ENCODE data around the gene PCNX2. TPM values are rescaled to one million over a fixed set of nuclear protein-coding genes. Genes with fewer than 3 reads are reported as not detected.

The PCNX2 gene
- total RNA-seq, 1 experiment from 2014 or later = 63.4 TPM

DNA sequence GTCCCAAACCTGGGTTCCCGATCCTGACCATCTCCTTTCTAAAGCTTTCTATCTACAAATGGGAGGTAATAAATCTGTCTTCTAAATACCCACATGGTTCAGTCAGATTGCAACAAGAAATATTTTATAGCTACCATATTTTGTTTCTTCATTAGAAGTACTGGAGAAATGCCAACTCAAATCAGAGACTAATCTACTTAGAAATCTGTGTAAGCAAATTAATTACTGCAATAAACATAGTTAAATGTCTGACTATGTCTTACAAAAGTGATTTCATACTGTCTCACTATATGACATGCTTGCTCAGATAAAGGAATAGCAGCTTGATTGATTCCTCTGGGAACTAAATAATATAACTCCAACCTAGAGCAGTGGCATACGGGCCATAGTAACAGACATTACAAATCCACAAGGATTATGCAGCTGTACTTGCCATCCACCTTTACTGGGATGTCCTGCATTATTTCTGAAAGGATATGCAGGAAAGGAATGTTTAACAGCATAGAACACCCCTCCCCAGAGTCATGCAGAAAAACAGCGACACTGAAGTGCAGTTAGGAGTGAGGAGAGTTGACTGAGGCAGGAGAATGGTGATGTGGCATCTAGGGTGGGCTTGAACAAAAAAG, 80.3 kb downstream of the PCNX2 start:
- TF ChIP-seq, protein P1, sequence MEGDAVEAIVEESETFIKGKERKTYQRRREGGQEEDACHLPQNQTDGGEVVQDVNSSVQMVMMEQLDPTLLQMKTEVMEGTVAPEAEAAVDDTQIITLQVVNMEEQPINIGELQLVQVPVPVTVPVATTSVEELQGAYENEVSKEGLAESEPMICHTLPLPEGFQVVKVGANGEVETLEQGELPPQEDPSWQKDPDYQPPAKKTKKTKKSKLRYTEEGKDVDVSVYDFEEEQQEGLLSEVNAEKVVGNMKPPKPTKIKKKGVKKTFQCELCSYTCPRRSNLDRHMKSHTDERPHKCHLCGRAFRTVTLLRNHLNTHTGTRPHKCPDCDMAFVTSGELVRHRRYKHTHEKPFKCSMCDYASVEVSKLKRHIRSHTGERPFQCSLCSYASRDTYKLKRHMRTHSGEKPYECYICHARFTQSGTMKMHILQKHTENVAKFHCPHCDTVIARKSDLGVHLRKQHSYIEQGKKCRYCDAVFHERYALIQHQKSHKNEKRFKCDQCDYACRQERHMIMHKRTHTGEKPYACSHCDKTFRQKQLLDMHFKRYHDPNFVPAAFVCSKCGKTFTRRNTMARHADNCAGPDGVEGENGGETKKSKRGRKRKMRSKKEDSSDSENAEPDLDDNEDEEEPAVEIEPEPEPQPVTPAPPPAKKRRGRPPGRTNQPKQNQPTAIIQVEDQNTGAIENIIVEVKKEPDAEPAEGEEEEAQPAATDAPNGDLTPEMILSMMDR (IDR thresholded peaks at IDR 0.05; ENCODE audit: unreplicated experiment) = no peak
- Mint-ChIP-seq H3K36me3 (ENCODE audit: insufficient read depth, unreplicated experiment) (peaks cover 9% of the 10 kb centered on the region), H3K27me3 (ENCODE audit: unreplicated experiment) (no peaks in the 10 kb centered on the region), H3K4me3 (ENCODE audit: low read depth, unreplicated experiment) (no peak overlapping the region), H3K4me1 (ENCODE audit: low read depth, unreplicated experiment) (no peaks in the 10 kb centered on the region), H3K9me3 (ENCODE audit: low read depth, unreplicated experiment) (no peaks in the 10 kb centered on the region), H3K27ac (ENCODE audit: unreplicated experiment) (no peak overlapping the region)
- no peak for DNase-seq
- CTCF ChIA-PET = no interaction called here
- BruUV-seq (replicated peaks) = no TSS peak
- intact Hi-C loops (cut with micrococcal nuclease; ENCODE audit: unreplicated experiment) = no loop called here

DNA sequence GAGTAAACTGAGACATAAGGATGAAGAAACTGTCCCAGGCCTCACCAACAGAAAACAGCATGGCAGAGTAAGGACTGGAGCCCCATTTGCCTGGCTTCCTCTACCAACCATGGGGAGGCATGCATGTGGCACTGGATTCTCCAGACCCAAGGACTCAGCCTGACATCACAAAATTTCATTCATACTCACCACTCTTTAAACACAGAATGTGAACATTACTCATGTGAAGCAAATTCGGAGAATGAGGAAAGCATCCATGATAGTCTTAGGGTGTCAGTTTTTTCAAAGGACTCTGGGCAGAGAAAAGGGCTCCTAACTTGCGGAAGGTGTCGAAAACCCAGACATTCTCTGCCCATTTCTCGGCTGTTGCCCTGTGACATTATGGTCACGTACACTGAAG, 83.9 kb downstream of the PCNX2 start:
- TF ChIP-seq, protein P1 (IDR thresholded peaks at IDR 0.05; ENCODE audit: unreplicated experiment) = no peak
- Mint-ChIP-seq H3K27ac (ENCODE audit: unreplicated experiment) (no peak overlapping the region), H3K27me3 (ENCODE audit: unreplicated experiment) (no peaks in the 10 kb centered on the region), H3K36me3 (ENCODE audit: insufficient read depth, unreplicated experiment) (peaks cover 14% of the 10 kb centered on the region), H3K4me3 (ENCODE audit: low read depth, unreplicated experiment) (no peak overlapping the region), H3K4me1 (ENCODE audit: low read depth, unreplicated experiment) (no peaks in the 10 kb centered on the region), H3K9me3 (ENCODE audit: low read depth, unreplicated experiment) (no peaks in the 10 kb centered on the region)
- BruUV-seq (replicated peaks) = no TSS peak
- CTCF ChIA-PET = no interaction called here
- intact Hi-C loops (cut with micrococcal nuclease; ENCODE audit: unreplicated experiment) = no loop called here
- DNase-seq = no peak

DNA sequence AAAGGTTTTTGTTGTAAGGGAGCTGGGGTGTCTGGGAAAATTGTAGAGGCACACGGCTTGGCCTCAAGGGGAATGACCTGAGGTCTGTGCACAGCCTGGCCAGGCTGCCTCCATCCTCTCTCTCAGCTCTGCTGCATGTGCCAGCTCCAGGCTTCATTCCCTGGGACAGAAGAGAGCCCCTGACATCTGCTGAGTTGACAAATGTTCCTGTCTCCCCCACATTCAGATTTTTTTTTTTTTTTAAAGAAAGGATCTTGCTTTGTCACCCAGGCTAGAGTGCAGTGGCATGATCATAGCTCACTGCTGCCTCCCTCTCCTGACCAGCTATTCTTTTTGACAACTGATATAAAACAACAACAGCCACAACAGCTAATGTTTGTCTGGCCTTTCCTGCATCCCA, 84.4 kb downstream of the PCNX2 start:
- DNase-seq = no peak
- no TSS peak for BruUV-seq (replicated peaks)
- TF ChIP-seq, protein P1 (IDR thresholded peaks at IDR 0.05; ENCODE audit: unreplicated experiment) = no peak
- Mint-ChIP-seq H3K9me3 (ENCODE audit: low read depth, unreplicated experiment) (no peaks in the 10 kb centered on the region), H3K4me1 (ENCODE audit: low read depth, unreplicated experiment) (no peaks in the 10 kb centered on the region), H3K36me3 (ENCODE audit: insufficient read depth, unreplicated experiment) (peaks cover 16% of the 10 kb centered on the region), H3K4me3 (ENCODE audit: low read depth, unreplicated experiment) (no peak overlapping the region), H3K27ac (ENCODE audit: unreplicated experiment) (no peak overlapping the region), H3K27me3 (ENCODE audit: unreplicated experiment) (no peaks in the 10 kb centered on the region)
- intact Hi-C loops (cut with micrococcal nuclease; ENCODE audit: unreplicated experiment) = no loop called here
- CTCF ChIA-PET = no interaction called here

DNA sequence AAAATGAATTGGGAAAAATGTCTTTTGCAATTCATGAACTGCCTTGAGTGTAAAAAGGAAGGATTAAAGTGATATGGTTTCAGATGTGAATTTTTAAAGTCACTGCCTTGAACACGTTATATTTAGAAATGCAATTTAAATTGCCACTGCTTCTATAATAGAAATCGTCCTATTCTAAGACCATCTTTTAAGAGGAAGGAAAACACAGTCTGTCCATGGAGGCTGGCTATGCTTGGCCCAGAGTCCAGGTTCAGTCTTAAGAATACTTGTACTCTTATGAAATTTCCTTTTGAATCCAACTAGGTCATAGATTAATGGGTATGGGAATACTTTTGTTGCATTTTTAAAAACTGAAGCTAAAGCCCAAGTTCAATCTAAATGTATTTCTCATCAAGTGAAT, 86.0 kb downstream of the PCNX2 start:
- CTCF ChIA-PET = interaction anchor here (0.6 kb wide), 1 partner anchor 90 kb away, joined by 8 read pairs; no protein-coding TSS in a partner anchor
- H3K27me3 Mint-ChIP-seq (ENCODE audit: unreplicated experiment) = no peaks in the 10 kb centered on the region
- no peak overlapping the region for H3K4me3 Mint-ChIP-seq (ENCODE audit: low read depth, unreplicated experiment)
- no peak for DNase-seq
- H3K9me3 Mint-ChIP-seq (ENCODE audit: low read depth, unreplicated experiment) = no peaks in the 10 kb centered on the region
- H3K27ac Mint-ChIP-seq (ENCODE audit: unreplicated experiment) = no peak overlapping the region
- intact Hi-C loops (cut with micrococcal nuclease; ENCODE audit: unreplicated experiment) = no loop called here
- no peaks in the 10 kb centered on the region for H3K4me1 Mint-ChIP-seq (ENCODE audit: low read depth, unreplicated experiment)
- peaks cover 16% of the 10 kb centered on the region for H3K36me3 Mint-ChIP-seq (ENCODE audit: insufficient read depth, unreplicated experiment)
- TF ChIP-seq, protein P1 (IDR thresholded peaks at IDR 0.05; ENCODE audit: unreplicated experiment) = no peak
- BruUV-seq (replicated peaks) = no TSS peak

All from Calu3 (cell line).